Neural cell (in vitro differentiated cells): ENCODE data around the gene NKG7.

Experiments
- EP300 ChIP-seq: fragments of 450-650 bp; conservative IDR thresholded peaks from 2 replicates; pipeline ENCODE4 v1.6.1; 2014; ENCODE audit warnings: antibody characterized with exemption, mild to moderate bottlenecking, moderate library complexity; ENCODE audit not compliant: poor library complexity, severe bottlenecking
- EZH2 ChIP-seq: fragments of 200-600, 300-800 bp; shearing (Covaris generic), sonication (generic); IDR thresholded peaks from 2 replicates; pipeline ENCODE4 v1.6.1; 2014; ENCODE audit warnings: antibody characterized with exemption, low read length, borderline replicate concordance, mild to moderate bottlenecking; ENCODE audit not compliant: insufficient read depth, poor library complexity, severe bottlenecking
- MXI1 ChIP-seq: fragments of 450-650 bp; conservative IDR thresholded peaks from 2 replicates; pipeline ENCODE4 v1.6.1; 2014; ENCODE audit warnings: antibody characterized with exemption, mild to moderate bottlenecking; ENCODE audit not compliant: poor library complexity, severe bottlenecking
- TF ChIP-seq, protein P1 (sequence below): fragments of 450-650 bp; IDR thresholded peaks from 2 replicates; pipeline ENCODE4 v1.5.1; 2014; ENCODE audit warnings: antibody characterized with exemption, mild to moderate bottlenecking, moderate library complexity; ENCODE audit not compliant: poor library complexity, severe bottlenecking
- TF ChIP-seq, protein P2 (sequence below): IDR thresholded peaks from 2 replicates; pipeline ENCODE4 v1.6.1; 2012; ENCODE audit warnings: borderline replicate concordance

DNA sequence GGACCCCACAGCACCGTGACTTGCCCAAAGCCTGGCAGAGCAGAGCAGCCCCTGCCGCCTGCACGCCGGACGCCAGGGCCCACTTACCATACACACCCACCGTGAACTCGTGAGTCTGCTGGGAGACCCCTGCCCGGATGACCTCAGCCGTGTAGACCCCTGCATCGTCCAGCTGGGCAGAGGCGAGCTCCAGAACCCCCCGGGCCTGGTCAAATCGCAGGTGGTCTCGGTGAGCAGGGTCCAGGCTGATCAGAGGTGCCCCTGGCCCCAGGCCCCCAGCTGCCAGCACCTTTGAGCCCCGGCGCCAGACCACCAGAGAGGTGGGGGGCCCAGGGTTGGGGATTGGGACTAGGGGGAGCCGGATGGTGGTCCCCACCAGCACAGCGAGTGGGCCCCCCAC is 31.4 kb downstream of the NKG7 start:
- TF ChIP-seq, protein P1, sequence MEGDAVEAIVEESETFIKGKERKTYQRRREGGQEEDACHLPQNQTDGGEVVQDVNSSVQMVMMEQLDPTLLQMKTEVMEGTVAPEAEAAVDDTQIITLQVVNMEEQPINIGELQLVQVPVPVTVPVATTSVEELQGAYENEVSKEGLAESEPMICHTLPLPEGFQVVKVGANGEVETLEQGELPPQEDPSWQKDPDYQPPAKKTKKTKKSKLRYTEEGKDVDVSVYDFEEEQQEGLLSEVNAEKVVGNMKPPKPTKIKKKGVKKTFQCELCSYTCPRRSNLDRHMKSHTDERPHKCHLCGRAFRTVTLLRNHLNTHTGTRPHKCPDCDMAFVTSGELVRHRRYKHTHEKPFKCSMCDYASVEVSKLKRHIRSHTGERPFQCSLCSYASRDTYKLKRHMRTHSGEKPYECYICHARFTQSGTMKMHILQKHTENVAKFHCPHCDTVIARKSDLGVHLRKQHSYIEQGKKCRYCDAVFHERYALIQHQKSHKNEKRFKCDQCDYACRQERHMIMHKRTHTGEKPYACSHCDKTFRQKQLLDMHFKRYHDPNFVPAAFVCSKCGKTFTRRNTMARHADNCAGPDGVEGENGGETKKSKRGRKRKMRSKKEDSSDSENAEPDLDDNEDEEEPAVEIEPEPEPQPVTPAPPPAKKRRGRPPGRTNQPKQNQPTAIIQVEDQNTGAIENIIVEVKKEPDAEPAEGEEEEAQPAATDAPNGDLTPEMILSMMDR, result no peak
- TF ChIP-seq EP300 (no peak), EZH2 (no peak), MXI1 (no peak)
- TF ChIP-seq, protein P2, sequence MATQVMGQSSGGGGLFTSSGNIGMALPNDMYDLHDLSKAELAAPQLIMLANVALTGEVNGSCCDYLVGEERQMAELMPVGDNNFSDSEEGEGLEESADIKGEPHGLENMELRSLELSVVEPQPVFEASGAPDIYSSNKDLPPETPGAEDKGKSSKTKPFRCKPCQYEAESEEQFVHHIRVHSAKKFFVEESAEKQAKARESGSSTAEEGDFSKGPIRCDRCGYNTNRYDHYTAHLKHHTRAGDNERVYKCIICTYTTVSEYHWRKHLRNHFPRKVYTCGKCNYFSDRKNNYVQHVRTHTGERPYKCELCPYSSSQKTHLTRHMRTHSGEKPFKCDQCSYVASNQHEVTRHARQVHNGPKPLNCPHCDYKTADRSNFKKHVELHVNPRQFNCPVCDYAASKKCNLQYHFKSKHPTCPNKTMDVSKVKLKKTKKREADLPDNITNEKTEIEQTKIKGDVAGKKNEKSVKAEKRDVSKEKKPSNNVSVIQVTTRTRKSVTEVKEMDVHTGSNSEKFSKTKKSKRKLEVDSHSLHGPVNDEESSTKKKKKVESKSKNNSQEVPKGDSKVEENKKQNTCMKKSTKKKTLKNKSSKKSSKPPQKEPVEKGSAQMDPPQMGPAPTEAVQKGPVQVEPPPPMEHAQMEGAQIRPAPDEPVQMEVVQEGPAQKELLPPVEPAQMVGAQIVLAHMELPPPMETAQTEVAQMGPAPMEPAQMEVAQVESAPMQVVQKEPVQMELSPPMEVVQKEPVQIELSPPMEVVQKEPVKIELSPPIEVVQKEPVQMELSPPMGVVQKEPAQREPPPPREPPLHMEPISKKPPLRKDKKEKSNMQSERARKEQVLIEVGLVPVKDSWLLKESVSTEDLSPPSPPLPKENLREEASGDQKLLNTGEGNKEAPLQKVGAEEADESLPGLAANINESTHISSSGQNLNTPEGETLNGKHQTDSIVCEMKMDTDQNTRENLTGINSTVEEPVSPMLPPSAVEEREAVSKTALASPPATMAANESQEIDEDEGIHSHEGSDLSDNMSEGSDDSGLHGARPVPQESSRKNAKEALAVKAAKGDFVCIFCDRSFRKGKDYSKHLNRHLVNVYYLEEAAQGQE, result no peak
